GM20000 (cell line): ENCODE measurements around the gene MMD.

Source experiments
- DNase-seq: peaks from one replicate; pipeline ENCODE4 v3.0.0; 2012; ENCODE audit warnings: low spot score
- CTCF ChIP-seq: IDR thresholded peaks from 2 replicates; pipeline ENCODE4 v1.5.1; 2012; ENCODE audit warnings: mild to moderate bottlenecking, control low read depth; ENCODE audit errors: extremely low read depth, missing control alignments

Gene MMD

GRCh38 chr17:55456307-55457240 lies 34.9 kb upstream of the MMD start:
- no peak for TF ChIP-seq CTCF
- DNase-seq = no peak

GRCh38 chr17:55454906-55455474 lies 33.4 kb upstream of the MMD start:
- TF ChIP-seq CTCF = no peak
- DNase-seq = no peak

GRCh38 chr17:55453839-55454557 lies 32.4 kb upstream of the MMD start:
- DNase-seq = no peak
- no peak for TF ChIP-seq CTCF

GRCh38 chr17:55452139-55452790 lies 30.6 kb upstream of the MMD start:
- no peak for DNase-seq
- no peak for TF ChIP-seq CTCF

GRCh38 chr17:55451758-55452138 lies 30.1 kb upstream of the MMD start:
- DNase-seq = no peak
- no peak for TF ChIP-seq CTCF

- DNase-seq = no peak
- TF ChIP-seq CTCF = no peak
These were observed 29.6 kb upstream of the MMD start for GRCh38 chr17:55451203-55451641.
